PFSK-1 (cell line): ENCODE data around the gene MFSD11.

Source experiments
- POLR2AphosphoS5 ChIP-seq: IDR thresholded peaks from 2 replicates; pipeline ENCODE4 v1.6.1; 2012; ENCODE audit warnings: low read depth, mild to moderate bottlenecking, control low read depth, low read length, moderate library complexity
- SIN3A ChIP-seq: IDR thresholded peaks from 2 replicates; pipeline ENCODE4 v1.6.1; 2012; ENCODE audit warnings: mild to moderate bottlenecking, low read length, moderate library complexity, borderline replicate concordance; ENCODE audit not compliant: insufficient read depth
- TAF1 ChIP-seq: IDR thresholded peaks from 2 replicates; pipeline ENCODE4 v1.6.1; 2012; ENCODE audit warnings: low read length, control low read depth, borderline replicate concordance; ENCODE audit not compliant: insufficient read depth
- TF ChIP-seq, protein P1 (sequence below), 2 experiments: IDR thresholded peaks; 2 replicates each; pipeline versions ENCODE4 v1.6.1 to v1.8.0; 2011 to 2012; ENCODE audit warnings: low read depth in 2 of 2, low read length in 2 of 2, control low read depth in 1 of 2, inconsistent platforms in 1 of 2, mild to moderate bottlenecking in 1 of 2, moderate library complexity in 1 of 2; ENCODE audit not compliant: insufficient read depth in 1 of 2

GRCh38 chr17:76720211-76720610 lies 17.7 kb upstream of the MFSD11 start:
- no peak for TF ChIP-seq POLR2AphosphoS5
- TF ChIP-seq, protein P1, sequence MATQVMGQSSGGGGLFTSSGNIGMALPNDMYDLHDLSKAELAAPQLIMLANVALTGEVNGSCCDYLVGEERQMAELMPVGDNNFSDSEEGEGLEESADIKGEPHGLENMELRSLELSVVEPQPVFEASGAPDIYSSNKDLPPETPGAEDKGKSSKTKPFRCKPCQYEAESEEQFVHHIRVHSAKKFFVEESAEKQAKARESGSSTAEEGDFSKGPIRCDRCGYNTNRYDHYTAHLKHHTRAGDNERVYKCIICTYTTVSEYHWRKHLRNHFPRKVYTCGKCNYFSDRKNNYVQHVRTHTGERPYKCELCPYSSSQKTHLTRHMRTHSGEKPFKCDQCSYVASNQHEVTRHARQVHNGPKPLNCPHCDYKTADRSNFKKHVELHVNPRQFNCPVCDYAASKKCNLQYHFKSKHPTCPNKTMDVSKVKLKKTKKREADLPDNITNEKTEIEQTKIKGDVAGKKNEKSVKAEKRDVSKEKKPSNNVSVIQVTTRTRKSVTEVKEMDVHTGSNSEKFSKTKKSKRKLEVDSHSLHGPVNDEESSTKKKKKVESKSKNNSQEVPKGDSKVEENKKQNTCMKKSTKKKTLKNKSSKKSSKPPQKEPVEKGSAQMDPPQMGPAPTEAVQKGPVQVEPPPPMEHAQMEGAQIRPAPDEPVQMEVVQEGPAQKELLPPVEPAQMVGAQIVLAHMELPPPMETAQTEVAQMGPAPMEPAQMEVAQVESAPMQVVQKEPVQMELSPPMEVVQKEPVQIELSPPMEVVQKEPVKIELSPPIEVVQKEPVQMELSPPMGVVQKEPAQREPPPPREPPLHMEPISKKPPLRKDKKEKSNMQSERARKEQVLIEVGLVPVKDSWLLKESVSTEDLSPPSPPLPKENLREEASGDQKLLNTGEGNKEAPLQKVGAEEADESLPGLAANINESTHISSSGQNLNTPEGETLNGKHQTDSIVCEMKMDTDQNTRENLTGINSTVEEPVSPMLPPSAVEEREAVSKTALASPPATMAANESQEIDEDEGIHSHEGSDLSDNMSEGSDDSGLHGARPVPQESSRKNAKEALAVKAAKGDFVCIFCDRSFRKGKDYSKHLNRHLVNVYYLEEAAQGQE (IDR thresholded peaks at IDR 0.05; ENCODE audit: insufficient read depth in 1 of 2, low read depth in 2 of 2, low read length in 2 of 2) = no peak
- TF ChIP-seq TAF1 = no peak
- TF ChIP-seq SIN3A = no peak
